HAP-1 (cell line): ENCODE results near the gene SOX15.
A peak's percentile ranks its signal among the peaks of the same experiment; 100 is the strongest.
"Not testable (repeated sequence)": the region's sequence is repeated elsewhere in the genome, so short reads cannot be mapped to it uniquely, and the experiment has no call there.

Experiments
- DNase-seq, 2 experiments: peaks; one replicate each; pipeline ENCODE4 v3.0.0-alpha.2; 2016 to 2020; ENCODE audit warnings: low spot score in 2 of 2
- H3K27me3 ChIP-seq: fragments of 250-450 bp; sonication (Bioruptor Pico); 2 replicates; pipeline ENCODE4 v1.5.1; 2020; ENCODE audit warnings: low read depth, mild to moderate bottlenecking, moderate library complexity
- H3K36me3 ChIP-seq: fragments of 250-450 bp; sonication (Bioruptor Pico); replicated peaks from 2 replicates; pipeline ENCODE4 v1.5.1; 2020; ENCODE audit warnings: mild to moderate bottlenecking
- H3K4me1 ChIP-seq: fragments of 250-450 bp; sonication (Bioruptor Pico); 2 replicates; pipeline ENCODE4 v1.5.1; 2020; ENCODE audit warnings: mild to moderate bottlenecking
- H3K4me3 ChIP-seq: fragments of 250-450 bp; sonication (Bioruptor Pico); 2 replicates; pipeline ENCODE4 v1.5.1; 2020; ENCODE audit warnings: mild to moderate bottlenecking, moderate library complexity
- H3K9me3 ChIP-seq: fragments of 250-450 bp; sonication (Bioruptor Pico); 2 replicates; pipeline ENCODE4 v1.5.1; 2020; ENCODE audit warnings: mild to moderate bottlenecking, moderate library complexity
- in situ Hi-C: fragments of 300-500 bp; cut with MboI; formaldehyde crosslinking; loops from 3 replicates; pipeline ENCODE4 v1.14.3; 2020; ENCODE audit warnings: low sequenced_read_pairs, inconsistent platforms, mixed read lengths

Gene SOX15

GRCh38 chr17:7620835-7621234, 30.9 kb upstream of the SOX15 start:
- Histone ChIP-seq H3K36me3 (no peaks in the 10 kb centered on the region), H3K27me3 (no peaks in the 10 kb centered on the region), H3K4me1 (no peaks in the 10 kb centered on the region), H3K9me3 (no peaks in the 10 kb centered on the region), H3K4me3 (no peak overlapping the region)
- in situ Hi-C loops: no loop called here
- no peak for DNase-seq

- no peaks in the 10 kb centered on the region for H3K9me3 ChIP-seq
- in situ Hi-C loops: no loop called here
- no peak for DNase-seq
- H3K27me3 ChIP-seq: no peaks in the 10 kb centered on the region
- H3K36me3 ChIP-seq: no peaks in the 10 kb centered on the region
- no peak overlapping the region for H3K4me3 ChIP-seq
- H3K4me1 ChIP-seq: no peaks in the 10 kb centered on the region; the same call in 1 of the 2 replicates
These were observed 28.7 kb upstream of the SOX15 start for GRCh38 chr17:7618608-7619007.

- H3K27me3 ChIP-seq: no peaks in the 10 kb centered on the region
- H3K4me3 ChIP-seq: peak overlapping the region; percentile 34
- H3K4me1 ChIP-seq: peaks cover 9% of the 10 kb centered on the region
- in situ Hi-C loops: no loop called here
- H3K9me3 ChIP-seq: no peaks in the 10 kb centered on the region
- DNase-seq: no peak
- peaks cover 6% of the 10 kb centered on the region for H3K36me3 ChIP-seq
These were observed 25.4 kb upstream of the SOX15 start for GRCh38 chr17:7615265-7615747.

- Histone ChIP-seq H3K4me3 (peak within 1 kb of the TSS; percentile 61), H3K9me3 (no peaks in the 10 kb centered on the region), H3K4me1 (peaks cover 9% of the 10 kb centered on the region), H3K27me3 (no peaks in the 10 kb centered on the region), H3K36me3 (peaks cover 6% of the 10 kb centered on the region)
- in situ Hi-C loops: no loop called here
- DNase-seq: peak; percentile 100
These were observed 24.8 kb upstream of the SOX15 start, which contains the start of gene FXR2 for GRCh38 chr17:7614425-7615264. FXR2 (minus strand) TSS chr17:7614897; CDS start chr17:7614532, 365 bp downstream.

- Histone ChIP-seq H3K4me3 (peak overlapping the region; percentile 61), H3K27me3 (no peaks in the 10 kb centered on the region), H3K36me3 (peaks cover 10% of the 10 kb centered on the region), H3K9me3 (no peaks in the 10 kb centered on the region), H3K4me1 (peaks cover 12% of the 10 kb centered on the region)
- no peak for DNase-seq
- in situ Hi-C loops: no loop called here
These were observed 24.0 kb upstream of the SOX15 start for GRCh38 chr17:7613769-7614424.

- Histone ChIP-seq H3K4me3 (no peak overlapping the region), H3K27me3 (no peaks in the 10 kb centered on the region), H3K4me1 (peaks cover 12% of the 10 kb centered on the region), H3K9me3 (no peaks in the 10 kb centered on the region), H3K36me3 (peaks cover 10% of the 10 kb centered on the region)
- no peak for DNase-seq
- in situ Hi-C loops: no loop called here
These were observed 22.4 kb upstream of the SOX15 start for GRCh38 chr17:7612294-7612640.

GRCh38 chr17:7611635-7612293, 21.9 kb upstream of the SOX15 start:
- H3K4me1 ChIP-seq: peaks cover 12% of the 10 kb centered on the region
- in situ Hi-C loops: no loop called here
- H3K36me3 ChIP-seq: peaks cover 10% of the 10 kb centered on the region
- no peak overlapping the region for H3K4me3 ChIP-seq
- H3K9me3 ChIP-seq: no peaks in the 10 kb centered on the region
- no peaks in the 10 kb centered on the region for H3K27me3 ChIP-seq
- no peak for DNase-seq

DNA sequence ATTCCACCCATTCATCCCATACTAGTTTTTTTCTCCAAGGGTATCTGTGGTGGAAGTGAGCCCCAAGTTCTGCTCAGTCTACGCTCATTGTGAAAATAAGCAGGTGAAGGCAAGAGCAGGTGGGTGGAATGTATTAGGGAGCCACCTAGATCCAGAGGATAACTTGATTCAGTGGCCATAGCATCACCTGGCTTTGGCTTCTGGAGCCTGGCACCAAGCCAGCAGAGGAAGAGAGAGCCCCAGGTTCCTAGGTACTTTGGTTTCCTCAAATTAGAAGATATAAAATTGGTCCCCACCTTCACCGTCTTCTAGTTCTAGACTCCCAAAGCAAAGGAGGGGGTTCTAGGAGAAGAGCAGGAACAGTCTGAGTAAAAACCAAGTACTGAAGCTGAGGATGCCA, 20.7 kb upstream of the SOX15 start:
- Histone ChIP-seq H3K9me3 (no peaks in the 10 kb centered on the region), H3K4me1 (peaks cover 12% of the 10 kb centered on the region), H3K4me3 (no peak overlapping the region), H3K36me3 (peaks cover 16% of the 10 kb centered on the region), H3K27me3 (no peaks in the 10 kb centered on the region)
- no peak for DNase-seq
- in situ Hi-C loops: no loop called here

DNA sequence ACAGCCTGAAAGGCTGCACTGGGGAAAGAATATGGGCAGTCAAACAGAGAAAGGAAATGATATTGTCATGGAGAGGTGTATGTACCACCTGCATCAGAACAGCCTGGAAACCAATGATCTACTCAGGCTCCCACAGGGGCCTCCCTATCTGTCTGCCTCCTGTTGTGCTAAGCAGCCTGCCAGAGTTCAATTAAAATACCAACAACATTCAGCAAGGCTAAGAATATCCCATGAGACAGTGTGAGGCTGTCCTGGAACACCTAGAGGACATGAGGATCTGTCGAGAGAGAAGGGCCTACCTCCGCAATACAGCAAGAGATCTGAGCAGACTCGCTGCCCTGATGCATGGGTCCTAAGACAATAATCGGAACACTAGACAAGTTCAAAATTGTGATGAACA, 16.4 kb upstream of the SOX15 start:
- Histone ChIP-seq H3K36me3 (peaks cover 49% of the 10 kb centered on the region), H3K27me3 (no peaks in the 10 kb centered on the region), H3K4me3 (no peak overlapping the region), H3K9me3 (no peaks in the 10 kb centered on the region), H3K4me1 (peaks cover 3% of the 10 kb centered on the region; the same call in 1 of the 2 replicates)
- no peak for DNase-seq
- in situ Hi-C loops: no loop called here

GRCh38 chr17:7597561-7597960, 7.7 kb upstream of the SOX15 start:
- H3K36me3 ChIP-seq: peaks cover 95% of the 10 kb centered on the region
- H3K9me3 ChIP-seq, DNase-seq, H3K4me1 ChIP-seq, H3K4me3 ChIP-seq, H3K27me3 ChIP-seq, in situ Hi-C loops: not testable (repeated sequence)

DNA sequence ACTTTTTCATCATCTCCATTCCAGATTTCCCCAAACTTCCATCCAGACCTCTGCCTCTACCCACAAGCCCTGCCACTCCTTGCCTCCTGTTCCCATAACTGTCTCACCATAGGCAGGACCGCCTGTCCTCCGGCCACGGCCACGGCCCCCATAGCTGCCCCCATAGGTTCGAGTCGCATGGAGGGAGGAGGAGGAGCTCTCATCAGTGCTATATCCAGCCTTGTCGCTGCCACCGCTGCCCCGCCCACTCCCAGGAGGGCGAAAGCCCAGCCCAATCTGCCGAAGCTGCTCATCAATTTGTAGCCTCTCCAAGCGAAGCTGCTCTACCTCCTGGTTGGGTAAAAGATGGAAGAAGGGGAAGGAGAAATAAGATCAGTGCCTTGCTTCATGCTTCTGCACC, 3.4 kb upstream of the SOX15 start:
- no peaks in the 10 kb centered on the region for H3K9me3 ChIP-seq
- no peak overlapping the region for H3K4me3 ChIP-seq
- DNase-seq: no peak
- in situ Hi-C loops: no loop called here
- H3K36me3 ChIP-seq: peaks cover 92% of the 10 kb centered on the region
- no peaks in the 10 kb centered on the region for H3K27me3 ChIP-seq
- H3K4me1 ChIP-seq: no peaks in the 10 kb centered on the region

DNA sequence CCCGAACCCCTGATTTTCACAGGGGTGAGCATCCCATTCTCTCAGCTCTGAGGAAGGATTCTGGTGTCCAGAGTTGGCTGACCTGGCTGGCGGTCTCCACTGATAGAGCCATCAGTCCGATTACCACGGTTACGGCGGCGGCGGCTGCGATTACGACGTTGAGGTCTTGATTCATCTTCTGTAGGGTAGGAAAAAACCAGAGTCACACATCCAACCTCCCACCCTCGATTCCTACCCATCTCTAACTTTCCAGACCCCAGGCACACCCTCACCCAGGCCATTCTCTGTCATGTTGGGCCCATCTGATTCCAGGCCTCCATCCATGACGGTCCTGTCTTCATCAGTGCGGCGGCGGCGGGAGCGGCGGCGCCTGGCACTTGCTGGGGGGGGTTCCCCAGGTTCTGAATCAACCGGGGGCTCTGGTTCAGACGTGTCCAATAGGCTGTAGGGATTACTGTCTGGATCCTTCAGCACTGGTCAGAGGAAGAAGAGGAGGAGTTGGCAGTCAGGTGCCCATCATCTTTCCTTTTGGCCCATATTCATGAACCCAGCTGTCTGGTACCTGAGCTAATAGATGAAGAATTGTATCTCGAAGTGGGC, 2.6 kb upstream of the SOX15 start:
- in situ Hi-C loops: no loop called here
- peaks cover 92% of the 10 kb centered on the region for H3K36me3 ChIP-seq
- no peaks in the 10 kb centered on the region for H3K27me3 ChIP-seq
- no peak overlapping the region for H3K4me3 ChIP-seq
- H3K4me1 ChIP-seq: no peaks in the 10 kb centered on the region
- H3K9me3 ChIP-seq: no peaks in the 10 kb centered on the region
- DNase-seq: no peak

DNA sequence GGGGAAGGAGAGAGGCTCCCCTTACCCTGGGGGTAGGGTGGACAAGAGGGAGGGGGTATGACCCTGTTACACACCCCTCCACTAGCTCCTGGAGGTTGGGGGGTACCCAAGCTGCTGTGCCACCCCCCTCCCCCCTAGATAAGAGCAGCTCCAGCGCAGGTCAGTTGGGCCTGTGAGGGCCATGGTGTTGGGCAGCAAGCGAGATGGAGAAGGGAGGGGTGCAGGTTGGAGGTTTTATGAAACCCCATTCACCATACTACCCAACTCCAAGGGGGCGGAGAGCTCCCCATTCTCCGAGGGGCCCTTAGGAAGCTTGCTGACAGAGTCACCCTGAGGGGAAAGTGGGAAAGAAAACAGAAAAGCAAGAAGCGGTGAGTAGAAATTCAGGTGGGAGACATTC, 1.7 kb upstream of the SOX15 start:
- no peaks in the 10 kb centered on the region for H3K9me3 ChIP-seq
- peaks cover 90% of the 10 kb centered on the region for H3K36me3 ChIP-seq
- in situ Hi-C loops: no loop called here
- H3K4me1 ChIP-seq: no peaks in the 10 kb centered on the region
- DNase-seq: no peak
- H3K27me3 ChIP-seq: no peaks in the 10 kb centered on the region
- no peak overlapping the region for H3K4me3 ChIP-seq
